Hematopoietic multipotent progenitor cell (in vitro differentiated cells): ENCODE data around the gene TBC1D3. TPM values are rescaled to one million over a fixed set of nuclear protein-coding genes. Genes with fewer than 3 reads are reported as not detected.
"Not testable (repeated sequence)": the region's sequence is repeated elsewhere in the genome, so short reads cannot be mapped to it uniquely, and the experiment has no call there.

Experiments used
- DNase-seq, 3 donors: peaks; one replicate each; pipeline ENCODE4 v3.0.0-alpha.2; 2011 to 2015; ENCODE audit warnings: low read depth in 2 of 3, low spot score in 2 of 3
- small RNA-seq: library from RNA; depleted of rRNA; stranded (forward); fragments of <200 nt; gene quantifications from one replicate; pipeline ENCODE3, GENCODE V24; 2012
- total RNA-seq: library from RNA; depleted of rRNA; stranded (reverse); fragments of >200 nt; gene quantifications from one replicate; pipeline ENCODE4 v1.2.3, GENCODE V29; 2012

The TBC1D3 gene
- not detected for total RNA-seq

DNA sequence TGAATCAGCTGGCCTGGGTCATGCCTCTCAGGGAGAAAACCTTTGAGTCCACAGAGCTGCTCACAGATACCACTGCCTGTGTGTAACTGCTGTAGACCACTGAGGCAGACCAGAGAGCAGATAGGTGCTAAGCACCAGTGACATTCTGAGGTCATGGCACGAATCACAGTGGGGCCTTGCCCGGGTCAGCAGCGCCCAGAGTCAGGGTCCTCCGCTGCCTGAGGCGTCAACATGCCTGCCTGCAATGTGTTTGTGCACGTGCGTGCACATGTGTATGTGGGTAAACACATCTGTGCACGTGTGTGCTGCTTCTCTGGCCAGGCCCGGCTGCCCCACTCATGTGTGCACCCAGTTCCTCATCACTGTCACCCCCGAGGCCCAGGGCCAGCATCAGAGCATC, at the start of gene TBC1D3:
TBC1D3 (minus strand) TSS at position 101 of the 400 bp plus-strand sequence. CDS start 1,526 bp downstream, outside the sequence.
- DNase-seq: not testable (repeated sequence)

DNA sequence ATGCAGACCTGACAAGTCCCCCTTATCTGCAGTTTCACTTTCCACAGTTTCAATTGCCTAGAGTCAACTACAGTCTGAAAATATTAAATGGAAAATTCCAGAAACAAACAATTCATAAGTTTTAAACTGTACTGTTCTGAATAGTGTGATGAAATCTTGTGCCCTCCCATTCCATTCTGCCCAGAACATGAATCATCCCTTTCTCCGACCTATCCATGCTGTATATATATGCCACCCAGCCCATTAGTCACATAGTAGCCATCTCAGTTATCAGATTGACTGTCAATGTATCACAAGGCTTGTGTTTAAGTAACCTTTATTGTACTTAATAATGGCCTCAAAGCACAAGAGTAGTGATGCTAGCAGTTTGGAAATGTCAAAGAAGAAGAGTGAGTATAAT, 40.4 kb upstream of the TBC1D3 start:
- not testable (repeated sequence) for DNase-seq

DNA sequence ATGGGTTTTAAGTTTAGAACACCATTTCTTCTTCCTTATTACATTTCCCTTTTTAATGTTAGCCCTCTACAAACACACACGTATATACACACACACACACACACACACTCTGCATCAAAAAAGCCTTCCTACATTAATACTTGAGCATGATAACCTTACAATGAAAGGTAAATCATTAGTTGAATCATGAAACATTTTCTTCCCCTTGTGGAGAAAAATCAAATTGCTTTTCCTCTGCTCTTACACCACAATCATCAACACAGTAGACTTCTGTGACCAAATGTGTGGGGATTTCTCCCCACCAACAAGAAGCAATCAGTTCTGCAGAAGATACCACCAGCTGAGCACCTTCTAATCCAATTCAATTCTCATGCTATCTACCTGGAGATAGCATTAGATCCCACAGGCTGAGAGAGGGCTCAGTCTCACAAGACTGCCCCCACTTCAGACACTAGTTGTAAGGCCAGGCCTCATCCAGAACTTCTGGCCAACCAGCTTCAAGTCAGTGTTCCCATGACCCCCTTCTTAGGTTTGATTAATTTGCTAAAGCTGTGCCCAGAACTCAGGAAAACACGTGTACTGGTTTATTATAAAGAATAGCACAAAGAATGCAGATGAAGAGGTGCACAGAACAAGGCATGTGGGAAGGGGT, 33.6 kb upstream of the TBC1D3 start:
- not testable (repeated sequence) for DNase-seq

DNA sequence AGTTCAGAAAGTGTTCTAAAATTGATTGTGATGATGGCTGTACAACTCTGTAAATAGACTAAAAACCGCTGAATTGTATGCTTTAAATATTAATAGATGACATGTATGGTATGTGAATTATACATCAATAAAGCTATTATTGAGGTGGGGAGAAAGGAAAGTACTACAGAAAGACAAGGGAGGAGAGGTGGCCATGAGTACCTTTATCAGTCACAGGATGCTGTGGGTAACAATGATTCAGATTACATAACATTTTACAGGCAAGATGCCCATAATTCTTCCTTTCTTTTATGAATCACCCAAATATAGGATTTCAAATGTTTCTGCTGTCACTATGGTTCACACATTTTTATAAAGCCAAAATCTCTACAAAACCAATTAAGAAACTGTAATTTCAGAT, 28.5 kb upstream of the TBC1D3 start:
- not testable (repeated sequence) for DNase-seq

DNA sequence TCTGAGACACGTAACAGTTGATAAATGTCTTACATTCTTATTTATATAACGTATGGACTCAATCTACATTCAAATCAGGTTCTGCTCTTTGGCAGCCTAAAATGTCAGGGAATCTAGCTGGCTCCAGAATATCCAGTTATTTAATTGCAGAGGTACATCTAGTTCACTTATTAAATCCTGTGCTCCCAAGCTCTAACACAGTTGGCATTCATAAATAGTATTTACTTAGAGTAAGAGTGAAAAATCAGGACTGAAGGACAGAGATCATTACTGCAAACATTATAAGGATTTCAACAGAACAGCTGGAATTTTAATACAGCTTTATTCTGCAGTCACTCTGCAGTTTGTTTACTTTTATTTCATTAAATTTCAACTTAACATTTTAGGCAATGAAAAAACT, 7.9 kb upstream of the TBC1D3 start:
- DNase-seq: not testable (repeated sequence)

DNA sequence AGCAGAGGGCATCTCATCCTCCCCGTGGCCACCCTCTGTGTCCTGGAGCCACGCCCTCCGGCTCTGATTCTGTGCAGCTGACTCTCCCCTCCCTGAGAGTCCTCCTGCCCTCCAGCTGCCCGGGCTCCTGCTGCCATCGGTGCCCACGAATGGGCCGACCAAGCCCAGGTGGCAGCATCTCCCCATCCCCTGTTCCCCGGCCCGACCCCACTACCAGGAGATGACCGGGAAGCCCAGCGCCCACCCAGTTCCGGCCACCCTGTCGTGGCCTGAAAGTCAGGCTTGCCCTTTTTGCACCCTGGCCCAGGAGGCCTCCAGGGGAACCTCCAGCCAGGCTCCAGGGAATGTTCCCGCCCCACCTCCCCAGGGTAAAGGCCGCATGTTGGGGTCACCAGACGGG, 57.5 kb downstream of the TBC1D3 start:
- DNase-seq: not testable (repeated sequence)

Small RNA genes lying within 50 kb of the gene (small RNA-seq; reads per million reads assigned to genes)
- gene RF00019 (not detected), gene RNA5SP526 (not detected)

Other genes starting within 250 kb of the TBC1D3 start
- gene TBC1D3L, start 203.5 kb downstream of the TBC1D3 start, total RNA-seq: 3.2 TPM
- not detected for gene TBC1D3D, start 188.6 kb downstream of the TBC1D3 start, total RNA-seq
- gene TBC1D3C, start 123.9 kb downstream of the TBC1D3 start, total RNA-seq: 0.81 TPM
- not detected for gene TBC1D3E, start 64.6 kb downstream of the TBC1D3 start, total RNA-seq
- 39.6 TPM for gene MRPL45, start 104.6 kb upstream of the TBC1D3 start, total RNA-seq
- under 0.01 TPM for gene GPR179, start 151.4 kb upstream of the TBC1D3 start, total RNA-seq
- 16.4 TPM for gene SOCS7, start 159.3 kb upstream of the TBC1D3 start, total RNA-seq
- 16.4 TPM for gene ARHGAP23, start 235.9 kb upstream of the TBC1D3 start, total RNA-seq